ENCODE measurements around the gene CYSRT1.
A peak's percentile ranks its signal among the peaks of the same experiment; 100 is the strongest.
"Not testable (repeated sequence)": the region's sequence is repeated elsewhere in the genome, so short reads cannot be mapped to it uniquely, and the experiment has no call there.

Gene CYSRT1

DNA sequence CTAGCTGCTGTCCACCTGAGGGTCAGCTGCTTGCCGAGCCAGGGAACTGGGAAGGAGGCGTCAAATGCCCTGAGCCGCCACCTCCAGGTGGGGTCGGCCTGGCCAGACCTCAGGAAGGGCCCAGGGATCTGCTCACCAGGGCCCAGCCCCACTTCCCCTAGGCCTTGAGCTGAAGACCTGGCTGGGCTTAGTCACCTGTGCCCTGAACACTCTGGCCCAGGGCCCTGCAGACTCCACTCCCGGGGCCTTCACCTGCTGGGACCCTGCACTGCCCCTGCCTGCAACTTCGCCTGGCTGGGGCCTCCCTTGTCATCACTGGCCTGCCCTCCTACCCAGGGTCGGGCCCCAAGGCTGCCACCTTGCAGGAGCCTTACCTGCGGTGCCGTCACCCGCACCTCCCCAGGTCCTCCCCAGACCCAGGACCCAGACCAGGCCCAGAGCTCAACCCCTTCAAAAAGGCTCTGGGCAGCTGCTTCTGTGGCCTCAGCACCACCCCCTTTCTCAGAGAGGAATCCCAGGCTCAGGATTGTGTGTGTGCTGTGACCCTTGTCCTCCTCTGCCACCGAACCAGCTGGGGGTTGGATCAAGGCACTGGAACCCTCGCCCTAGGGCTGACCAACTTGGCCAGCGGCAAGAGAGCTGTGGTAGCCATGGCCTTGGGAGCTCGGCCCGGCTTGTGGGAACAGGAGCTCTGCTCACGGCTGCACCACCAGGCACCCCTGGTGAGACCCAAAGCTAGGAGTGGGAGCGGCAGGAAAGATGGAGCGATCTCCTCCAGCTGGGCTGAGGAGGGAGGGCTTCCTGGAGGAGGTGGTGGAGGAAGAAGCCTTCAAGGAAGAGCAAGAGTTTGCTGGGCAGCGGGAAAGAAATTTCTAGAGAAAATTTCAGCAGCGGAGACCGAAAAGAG is 29.0 kb downstream of the CYSRT1 start:
- DNase-seq = no peak

DNA sequence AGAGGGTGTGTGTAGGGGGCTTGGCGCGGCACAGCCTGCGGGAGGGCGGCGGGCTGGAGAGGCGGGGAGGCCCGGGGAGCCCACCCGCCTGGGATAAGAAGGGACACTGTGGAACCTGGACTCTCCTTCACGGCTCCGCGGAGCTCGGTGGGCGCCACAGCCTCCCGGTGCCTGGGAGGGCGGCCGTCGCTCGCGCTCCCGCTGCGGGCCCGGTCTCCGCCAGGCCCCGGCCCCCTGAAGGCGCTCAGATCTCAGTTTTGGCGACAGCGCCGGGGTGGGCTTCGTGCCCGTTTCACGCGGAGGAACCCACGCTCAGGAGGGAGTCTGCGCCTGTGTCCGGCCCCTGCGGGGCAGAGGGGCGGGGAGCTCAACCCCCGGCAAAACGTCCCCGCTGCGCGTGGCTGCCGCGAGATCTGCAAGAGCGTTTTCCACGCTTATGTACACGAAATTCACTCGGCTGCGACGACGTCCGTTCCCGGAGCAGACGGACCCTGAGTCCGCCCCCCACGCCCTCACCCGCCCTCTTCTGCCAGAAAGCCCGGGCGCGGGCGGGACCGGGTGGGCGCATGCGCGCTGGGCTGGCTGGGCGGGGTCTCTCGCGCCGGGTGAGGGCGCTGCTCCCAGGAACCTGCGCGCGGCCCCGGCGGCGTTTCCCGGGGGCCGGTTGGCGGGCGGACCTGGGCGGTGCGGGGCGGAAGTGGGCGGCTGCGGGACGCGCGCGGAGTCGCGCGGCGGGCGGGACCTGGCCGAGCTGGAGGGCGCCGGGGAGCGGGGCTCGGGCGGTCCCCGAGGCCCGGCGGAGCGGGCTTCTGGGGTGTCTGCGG is 29.9 kb downstream of the CYSRT1 start, which contains the start of gene NELFB:
Gene NELFB (plus strand): TSS at position 704 of the 824 bp plus-strand sequence.
- peak; percentile 92 to 95 for DNase-seq

DNA sequence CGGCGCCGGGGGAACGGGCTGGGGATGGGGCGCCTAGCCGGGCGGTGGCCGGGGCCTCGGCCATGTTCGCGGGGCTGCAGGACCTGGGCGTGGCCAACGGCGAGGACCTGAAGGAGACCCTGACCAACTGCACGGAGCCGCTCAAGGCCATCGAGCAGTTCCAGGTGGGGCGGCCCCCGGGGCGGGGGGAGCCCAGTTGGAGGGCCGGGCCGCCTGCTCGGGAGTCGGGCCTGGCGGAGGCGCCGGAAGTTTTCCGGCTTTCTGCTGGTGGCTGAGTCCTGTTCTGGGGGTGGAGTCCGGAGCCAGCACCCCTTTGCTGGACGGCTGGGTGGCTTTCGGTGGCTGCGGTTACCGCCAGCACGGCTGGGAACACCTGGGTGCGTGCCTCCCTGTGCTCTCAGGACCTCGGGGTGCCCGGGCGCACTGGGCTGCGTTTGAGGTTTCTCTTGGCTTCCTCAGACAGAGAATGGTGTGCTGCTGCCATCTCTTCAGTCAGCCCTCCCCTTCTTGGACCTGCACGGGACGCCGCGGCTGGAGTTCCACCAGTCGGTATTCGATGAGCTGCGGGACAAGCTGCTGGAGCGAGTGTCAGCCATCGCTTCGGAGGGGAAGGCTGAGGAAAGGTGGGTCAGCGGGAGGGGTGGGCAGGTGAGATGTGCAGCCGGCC is 30.6 kb downstream of the CYSRT1 start:
- DNase-seq = no peak

DNA sequence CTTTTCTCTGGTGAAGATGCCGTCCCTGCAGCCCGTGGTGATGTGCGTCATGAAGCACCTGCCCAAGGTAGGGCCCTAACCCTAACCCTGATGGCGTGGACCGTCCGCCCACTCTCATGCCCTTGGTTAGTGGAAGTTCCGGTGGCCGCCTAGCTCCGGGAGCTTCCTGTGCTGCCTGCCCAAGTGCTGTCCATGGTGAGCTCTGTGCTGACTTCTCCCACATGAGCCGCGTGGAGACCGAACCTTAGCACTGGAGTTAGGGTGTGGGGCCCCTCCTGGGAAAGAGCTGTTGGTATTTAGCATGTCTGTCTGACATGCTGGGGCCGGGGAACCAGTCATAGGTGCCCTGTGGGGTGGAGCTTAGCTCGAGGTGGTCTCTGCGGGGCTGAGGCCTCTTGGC is 31.4 kb downstream of the CYSRT1 start:
- DNase-seq = no peak

DNA sequence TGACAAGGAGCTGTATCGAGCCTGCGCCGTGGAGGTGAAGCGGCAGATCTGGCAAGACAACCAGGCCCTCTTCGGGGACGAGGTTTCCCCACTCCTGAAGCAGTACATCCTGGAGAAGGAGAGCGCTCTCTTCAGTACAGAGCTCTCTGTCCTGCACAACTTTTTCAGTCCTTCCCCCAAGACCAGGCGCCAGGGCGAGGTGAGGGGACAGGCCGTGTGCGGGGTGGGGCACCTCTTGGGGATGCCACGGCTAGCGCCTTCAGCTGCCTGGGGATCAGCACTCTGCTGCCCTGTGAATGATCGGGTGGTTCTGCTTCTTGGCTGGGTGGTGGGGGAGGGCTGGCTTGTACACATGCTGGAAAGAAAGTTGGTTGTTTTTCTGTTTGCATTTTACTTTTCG is 31.9 kb downstream of the CYSRT1 start:
- no peak for DNase-seq

DNA sequence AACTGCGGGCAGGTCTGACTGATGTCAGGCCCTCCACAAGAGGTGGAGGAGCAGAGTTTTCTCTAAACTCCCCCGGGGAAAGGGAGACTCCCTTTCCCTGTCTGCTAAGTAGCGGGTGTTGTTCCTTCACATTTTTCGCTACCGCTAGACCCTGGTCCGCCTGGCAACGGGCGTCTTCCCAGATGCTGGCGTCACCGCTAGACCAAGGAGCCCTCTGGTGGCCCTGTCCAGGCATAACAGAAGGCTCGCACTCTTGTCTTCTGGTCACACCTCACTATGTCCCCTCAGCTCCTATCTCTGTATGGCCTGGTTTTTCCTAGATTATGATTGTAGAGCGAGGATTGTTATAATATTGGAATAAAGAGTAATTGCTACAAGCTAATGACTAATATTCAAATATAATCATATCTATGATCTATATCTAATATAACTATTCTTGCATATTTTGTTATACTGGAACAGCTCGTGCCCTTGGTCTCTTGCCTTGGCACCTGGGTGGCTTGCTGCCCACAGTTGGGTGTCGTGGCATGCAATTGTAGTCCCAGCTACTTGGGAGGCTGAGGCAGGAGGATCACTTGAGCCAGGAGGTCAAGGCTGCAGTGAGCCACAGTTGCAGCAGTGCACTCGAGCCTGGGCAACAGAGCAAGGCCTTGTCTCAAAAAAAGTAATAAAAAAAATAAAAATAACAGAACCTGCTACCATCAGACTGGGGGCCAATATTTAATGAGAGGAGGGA is 37.4 kb downstream of the CYSRT1 start:
- DNase-seq = not testable (repeated sequence)

DNA sequence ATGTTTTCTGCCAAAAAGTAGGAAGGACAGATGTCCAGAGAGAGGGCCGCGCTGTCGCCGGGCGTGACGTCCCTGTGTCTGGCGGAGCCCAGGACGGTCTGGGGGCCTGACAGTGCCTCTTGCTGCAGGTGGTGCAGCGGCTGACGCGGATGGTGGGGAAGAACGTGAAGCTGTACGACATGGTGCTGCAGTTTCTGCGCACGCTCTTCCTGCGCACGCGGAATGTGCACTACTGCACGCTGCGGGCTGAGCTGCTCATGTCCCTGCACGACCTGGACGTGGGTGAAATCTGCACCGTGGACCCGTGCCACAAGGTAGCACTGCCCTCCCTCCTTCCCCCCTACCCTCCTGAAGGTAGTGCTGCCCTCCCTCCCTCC is 37.9 kb downstream of the CYSRT1 start:
- DNase-seq = no peak

DNA sequence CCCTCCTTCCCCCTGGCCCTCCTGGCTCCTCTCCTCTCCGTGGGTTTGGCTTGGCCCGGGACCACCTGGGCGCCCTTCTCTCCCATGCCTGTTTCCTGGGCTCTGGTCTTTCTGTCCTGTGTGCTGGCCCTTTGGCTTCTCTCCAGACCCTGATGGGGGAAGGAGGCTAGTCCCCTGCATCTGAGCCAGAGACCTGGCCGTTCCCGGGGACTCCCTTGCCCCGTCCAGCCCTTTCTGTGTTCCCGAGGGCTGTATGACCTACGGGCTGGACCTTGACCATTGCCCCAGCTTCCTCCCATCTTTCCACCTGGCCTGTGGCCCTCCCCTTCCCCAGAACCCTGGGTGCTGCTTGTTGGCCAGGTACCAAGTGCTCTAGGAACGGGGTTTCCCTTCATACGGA is 38.5 kb downstream of the CYSRT1 start:
- DNase-seq = no peak

DNA sequence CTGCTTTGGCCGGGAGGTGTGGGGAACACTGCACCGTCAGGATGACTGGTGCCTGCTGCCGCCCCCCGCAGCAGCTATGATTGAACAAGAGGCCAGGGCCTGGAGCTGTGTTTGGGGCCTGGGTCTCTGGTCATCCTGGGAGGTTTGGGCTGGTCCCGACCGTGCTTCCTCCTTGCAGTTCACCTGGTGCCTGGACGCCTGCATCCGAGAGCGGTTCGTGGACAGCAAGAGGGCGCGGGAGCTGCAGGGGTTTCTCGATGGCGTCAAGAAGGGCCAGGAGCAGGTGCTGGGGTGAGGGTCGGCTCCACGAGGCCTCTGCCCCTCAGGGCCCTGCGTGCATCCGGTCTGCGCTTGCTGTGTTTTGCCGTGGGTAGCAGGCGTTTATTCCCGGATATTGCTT is 39.1 kb downstream of the CYSRT1 start:
- DNase-seq = no peak

DNA sequence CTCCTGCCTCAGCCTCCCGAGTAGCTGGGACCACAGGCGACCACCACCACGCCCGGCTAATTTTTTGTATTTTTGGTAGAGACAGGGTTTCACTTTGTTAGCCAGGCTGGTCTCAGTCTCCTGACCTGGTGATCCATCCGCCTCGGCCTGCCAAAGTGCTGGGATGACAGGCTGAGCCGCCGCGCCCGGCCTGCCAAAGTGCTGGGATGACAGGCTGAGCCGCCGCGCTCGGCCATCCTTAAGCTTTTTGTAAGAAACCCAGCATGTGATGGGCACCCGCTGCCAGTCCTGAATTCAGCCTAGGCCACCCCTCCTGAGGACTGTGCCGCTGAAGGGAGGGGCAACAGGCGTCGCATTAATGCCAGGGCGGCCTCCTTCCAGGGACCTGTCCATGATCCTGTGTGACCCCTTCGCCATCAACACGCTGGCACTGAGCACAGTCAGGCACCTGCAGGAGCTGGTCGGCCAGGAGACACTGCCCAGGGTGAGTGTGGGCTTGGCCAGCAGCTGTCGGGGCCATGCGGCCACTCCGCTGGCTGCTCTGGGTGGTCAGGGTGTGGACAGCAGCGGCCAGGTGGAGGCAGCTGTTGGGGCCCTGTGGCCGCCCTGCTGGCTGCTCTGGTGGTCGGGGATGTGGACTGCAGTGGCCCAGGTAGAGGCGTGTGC is 40.7 kb downstream of the CYSRT1 start:
- DNase-seq = no peak

DNA sequence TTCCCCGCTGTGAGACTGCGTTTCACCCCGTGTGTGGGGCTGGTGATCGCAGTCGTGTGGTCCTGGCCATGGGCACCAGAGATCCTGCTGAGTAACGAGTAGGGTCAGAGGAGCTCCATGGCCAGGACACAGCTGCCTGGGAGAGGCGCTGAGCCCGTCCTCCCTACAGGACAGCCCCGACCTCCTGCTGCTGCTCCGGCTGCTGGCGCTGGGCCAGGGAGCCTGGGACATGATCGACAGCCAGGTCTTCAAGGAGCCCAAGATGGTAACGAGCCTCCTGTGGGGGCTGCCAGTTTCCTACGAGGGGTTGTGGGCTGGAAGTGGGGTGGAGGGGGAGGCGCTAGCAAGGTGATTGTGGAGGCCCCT is 41.2 kb downstream of the CYSRT1 start:
- no peak for DNase-seq

DNA sequence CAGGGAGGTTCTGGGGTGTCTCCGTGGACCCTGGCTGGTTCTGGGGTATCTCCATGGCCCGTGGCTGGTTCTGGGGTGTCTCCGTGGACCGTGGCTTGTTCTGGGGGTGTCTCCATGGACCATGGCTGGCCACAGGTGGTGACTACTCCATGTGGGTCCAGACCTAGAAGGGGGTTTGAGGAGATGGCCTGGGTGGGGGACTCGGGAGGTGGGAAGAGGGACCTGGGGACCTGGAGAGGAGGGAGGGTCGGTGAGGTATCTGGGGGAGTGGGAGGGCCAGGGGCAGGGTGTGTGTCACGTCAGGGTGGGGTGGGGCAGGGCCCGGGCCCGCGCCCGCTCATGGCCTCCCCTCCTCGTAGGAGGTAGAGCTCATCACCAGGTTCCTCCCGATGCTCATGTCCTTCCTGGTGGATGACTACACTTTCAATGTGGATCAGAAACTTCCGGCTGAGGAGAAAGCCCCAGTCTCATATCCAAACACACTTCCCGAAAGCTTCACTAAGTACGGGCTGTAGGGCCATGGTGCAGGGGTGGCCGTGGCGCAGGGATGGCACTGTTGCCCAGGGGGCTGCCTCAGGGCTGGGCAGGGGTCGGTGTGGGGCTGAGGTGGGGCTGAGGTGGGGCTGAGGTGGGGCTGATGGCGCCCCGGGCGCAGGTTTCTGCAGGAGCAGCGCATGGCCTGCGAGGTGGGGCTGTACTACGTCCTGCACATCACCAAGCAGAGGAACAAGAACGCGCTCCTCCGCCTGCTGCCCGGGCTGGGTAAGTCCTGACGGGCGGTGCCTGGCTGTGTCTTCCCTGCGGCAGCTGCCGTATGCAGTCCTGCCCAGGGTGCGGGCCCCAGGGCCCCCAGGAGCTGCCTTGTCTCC is 41.8 kb downstream of the CYSRT1 start:
- no peak for DNase-seq

DNA sequence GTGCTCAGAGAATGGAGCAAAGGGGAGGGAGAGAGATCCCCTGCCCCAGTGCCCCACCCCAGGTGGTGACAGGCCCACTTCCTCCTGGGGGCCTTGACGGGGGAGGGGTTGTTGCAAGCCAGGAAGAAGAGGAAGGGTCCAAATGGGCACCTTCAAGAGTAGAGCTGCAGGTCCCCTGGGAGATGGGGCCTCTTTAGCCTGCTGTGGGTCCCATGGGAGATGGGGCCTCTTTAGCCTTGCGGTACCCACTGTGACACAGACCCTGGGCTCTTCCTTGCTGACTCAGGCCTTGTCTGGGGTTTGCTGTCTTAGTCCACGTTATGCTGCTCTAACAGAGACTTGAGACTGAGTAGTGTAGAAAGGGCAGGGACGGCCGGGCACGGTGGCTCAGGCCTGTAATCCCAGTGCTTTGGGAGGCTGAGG is 43.0 kb downstream of the CYSRT1 start:
- no peak for DNase-seq

DNA sequence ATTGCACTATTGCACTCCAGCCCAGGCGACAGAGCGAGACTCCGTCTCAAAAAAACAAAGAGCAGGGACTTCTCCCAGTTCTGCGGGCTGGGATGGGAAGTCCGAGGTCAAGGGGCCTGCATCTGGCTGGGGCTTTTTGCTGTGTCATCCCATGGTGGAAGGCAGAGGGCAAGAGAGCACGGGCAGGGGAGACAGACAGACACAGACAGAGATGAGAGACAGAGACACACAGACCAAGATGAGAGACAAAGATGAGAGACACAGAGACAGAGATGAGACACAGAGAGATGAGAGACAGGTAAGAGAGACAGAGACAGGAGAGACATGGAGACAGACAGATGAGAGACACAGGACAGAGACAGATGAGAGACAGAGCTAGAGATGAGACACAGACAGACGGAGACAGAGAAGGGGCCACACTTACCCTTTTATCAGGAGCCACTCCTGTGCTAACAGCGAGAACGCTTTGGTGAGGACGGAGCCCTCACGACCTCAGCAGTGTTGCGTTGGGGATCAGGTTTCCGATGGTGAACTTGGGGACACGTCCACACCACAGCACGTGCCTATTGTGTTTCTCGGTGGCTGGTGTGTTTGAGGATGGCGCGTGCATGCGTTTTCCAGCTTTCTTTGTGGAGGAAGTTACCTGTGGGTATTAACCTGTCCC is 43.7 kb downstream of the CYSRT1 start:
- DNase-seq = no peak

DNA sequence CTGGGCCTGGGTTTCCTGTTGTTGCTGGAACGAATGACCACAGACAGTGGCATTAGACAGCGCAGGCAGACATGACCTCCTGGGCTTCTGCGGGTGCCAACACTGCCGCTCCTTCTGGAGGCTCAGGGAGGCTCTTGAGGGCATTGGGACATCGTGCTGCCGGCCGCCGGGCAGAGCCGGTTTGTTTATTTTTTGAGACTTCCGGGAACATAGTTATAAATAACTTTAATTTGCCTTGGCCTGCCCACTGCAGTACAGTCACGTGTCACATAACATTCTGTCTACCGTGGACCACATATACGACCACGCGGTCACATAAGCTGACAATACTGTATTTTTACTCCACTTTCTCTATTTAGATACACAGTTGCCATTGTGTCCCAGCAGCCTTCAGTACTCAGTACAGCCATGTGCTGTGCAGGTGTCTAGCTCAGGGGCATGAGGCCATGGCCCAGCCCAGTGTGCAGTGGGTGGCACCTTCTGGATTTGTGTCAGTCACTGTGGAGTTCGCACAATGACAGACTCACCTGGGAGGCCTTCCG is 44.3 kb downstream of the CYSRT1 start:
- DNase-seq = no peak

DNA sequence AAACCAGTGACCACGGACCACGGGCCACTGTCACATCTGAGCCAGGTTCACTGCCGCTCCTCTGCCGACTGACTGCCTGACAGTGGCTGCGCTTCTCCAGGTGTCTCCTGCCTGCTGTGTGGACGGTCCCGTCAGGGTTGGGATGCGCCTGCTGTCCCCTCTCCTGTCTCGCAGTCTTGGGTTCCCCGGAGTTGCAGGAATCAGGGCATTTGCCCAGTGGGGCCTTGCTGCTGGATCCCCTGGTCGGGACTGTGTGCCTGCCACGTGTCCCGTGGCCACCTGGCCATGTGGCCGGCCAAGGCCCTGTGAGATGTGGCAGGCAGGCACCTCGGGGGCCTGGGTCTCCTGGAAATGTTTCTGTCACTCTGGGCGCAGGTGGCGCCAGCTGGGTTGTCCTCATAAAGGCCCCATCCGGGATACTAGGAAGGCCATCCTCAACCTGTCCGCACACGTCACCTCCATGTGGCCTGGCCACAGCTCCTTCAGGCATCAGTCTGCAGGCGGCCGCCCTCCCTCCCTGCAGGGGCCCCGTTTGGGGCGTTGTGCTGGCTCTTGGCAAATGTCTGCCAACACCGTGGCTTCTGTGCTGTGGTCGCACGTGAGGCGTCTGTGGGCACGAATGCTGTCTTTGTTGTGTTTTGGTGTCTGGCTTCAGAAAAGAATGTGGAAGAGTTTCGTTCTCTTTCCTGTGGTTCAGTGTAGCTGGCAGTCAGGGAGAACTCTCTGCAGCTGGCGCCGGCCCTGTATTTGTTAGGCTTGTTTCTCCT is 46.1 kb downstream of the CYSRT1 start:
- DNase-seq = peak in 1 of 2 donors; percentile 31

DNA sequence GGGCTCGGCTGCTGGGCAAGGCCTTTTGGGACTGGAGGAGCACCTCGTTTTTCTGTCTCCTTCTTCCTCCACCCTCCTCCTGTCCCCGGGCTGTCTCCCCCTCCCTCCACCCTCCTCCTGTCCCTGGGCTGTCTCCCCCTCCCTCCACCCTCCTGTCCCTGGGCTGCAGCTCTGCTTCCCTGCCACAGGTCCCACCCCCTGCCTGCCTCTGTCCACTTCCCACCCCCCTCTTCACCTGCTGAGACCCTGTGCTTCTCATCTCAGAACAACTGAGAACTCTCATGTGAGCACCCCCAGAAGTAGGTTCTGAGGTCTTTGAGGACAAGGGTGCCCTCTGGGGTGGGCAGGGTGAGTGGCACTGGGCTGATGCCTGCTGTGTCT is 46.7 kb downstream of the CYSRT1 start:
- DNase-seq = no peak

DNA sequence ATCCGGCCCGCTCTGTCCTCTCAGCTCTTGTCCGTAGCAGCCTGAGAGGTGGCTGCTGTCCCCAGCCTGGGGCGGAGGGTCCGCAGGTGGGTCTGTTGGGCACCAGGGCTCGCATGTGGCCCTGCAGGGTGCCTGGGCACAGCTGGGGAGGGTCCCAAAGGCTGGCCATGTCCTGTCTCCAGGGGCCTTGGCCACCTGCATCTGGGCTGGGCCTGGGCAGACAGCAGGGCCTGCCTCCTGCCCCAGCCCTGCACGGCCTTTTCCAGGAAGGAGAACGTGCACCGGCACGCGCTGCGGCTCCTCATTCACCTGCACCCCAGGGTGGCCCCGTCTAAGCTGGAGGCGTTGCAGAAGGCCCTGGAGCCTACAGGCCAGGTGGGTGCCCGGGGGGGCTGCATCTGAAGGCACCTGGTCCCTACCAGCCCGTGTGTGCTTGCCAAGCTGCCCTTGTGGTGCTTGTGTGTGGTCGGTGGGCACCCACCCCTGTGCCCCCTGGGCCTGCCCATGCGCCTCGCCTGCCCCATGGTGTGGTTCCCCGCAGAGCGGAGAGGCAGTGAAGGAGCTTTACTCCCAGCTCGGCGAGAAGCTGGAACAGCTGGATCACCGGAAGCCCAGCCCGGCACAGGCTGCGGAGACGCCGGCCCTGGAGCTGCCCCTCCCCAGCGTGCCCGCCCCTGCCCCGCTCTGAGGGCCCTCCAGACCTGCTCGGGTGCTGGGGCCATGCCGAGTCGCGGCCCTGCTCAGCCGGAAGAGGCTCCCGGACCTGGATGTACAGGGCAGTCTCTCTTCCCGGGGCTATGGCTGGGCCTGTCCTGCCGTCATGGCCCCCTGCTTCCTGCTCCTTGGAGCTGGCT is 47.5 kb downstream of the CYSRT1 start:
- DNase-seq = no peak

DNA sequence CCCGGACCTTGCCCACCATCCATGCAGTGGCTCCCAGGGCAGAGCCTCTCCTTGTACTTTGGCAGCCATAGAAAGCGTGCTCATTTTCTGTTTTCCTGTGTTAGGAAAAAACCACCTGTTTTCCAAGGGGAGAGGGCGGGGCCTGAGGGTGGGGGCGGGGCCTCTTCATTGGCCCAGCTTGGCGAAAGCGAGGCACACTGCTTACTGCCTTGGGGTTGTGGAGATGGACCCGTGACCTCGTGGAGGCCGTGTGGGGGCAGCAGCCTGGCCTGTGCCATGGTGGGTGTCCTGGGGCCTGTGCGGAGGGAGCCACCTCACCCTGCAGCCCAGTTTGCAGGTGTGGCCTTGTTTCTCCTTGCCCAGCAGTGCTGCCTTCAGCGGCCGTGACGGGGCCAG is 48.1 kb downstream of the CYSRT1 start:
- no peak for DNase-seq

Data from CD4-positive, alpha-beta T cell treated with Interleukin-4 for 1 hour (primary cell).